ENCODE measurements around the gene HAX1. TPM values are rescaled to one million over a fixed set of nuclear protein-coding genes. Genes with fewer than 3 reads are reported as not detected.

Gene HAX1
- total RNA-seq, 1 experiment from 2014 or later, result 80.4 TPM

DNA sequence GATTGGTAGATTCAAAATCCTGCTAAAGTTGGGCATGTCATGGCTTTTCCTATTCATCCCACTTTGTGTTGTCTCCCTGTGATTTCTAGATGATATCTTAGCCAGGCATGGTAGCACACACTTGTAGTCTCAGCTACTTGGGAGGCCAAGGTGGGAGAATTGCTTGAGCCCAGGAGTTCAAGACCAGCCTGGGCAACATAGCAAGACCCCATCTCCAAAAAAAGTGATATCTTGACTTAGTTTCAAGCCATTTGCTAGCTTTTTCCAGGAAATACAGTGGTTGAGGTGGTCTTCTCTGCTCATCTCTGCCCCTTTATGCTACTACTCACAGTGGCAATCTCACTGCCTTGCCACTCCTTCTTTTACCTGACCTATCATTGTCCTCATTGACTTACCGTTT is 12.3 kb upstream of the HAX1 start:
- no peak overlapping the region for H3T11ph ChIP-seq (ENCODE audit: low read length)
- H3K79me1 ChIP-seq (ENCODE audit: insufficient read depth, low read depth, low read length, poor library complexity, severe bottlenecking), result no peaks in the 10 kb centered on the region
- no peak overlapping the region for H4K5ac ChIP-seq (ENCODE audit: insufficient read length, low read depth, low read length)
- H3K27me3 Mint-ChIP-seq (ENCODE audit: low read depth), result no peaks in the 10 kb centered on the region; the same call in 1 of the 2 replicates
- no peak overlapping the region for H3K18ac ChIP-seq (ENCODE audit: insufficient read length, low read depth, low read length)
- H3K14ac ChIP-seq (ENCODE audit: insufficient read depth, low read length), result no peak overlapping the region
- no peak overlapping the region for H2BK15ac ChIP-seq (ENCODE audit: low read depth, low read length)
- no peak overlapping the region for H3K23ac ChIP-seq (ENCODE audit: insufficient read length, low read depth, low read length)
- peaks cover 53 to 99% (median 92%) of the 10 kb centered on the region in 3 experiments for H3K36me3 Mint-ChIP-seq (ENCODE audit: insufficient read depth in 1 of 3, low read depth in 3 of 3)
- no CpG with 5 or more reads among the region's 1 CpG for WGBS (ENCODE audit: extremely low coverage, insufficient read length, low lambda C conversion rate)
- no peak overlapping the region for H3K4me3 Mint-ChIP-seq
- no peak overlapping the region for H2BK12ac ChIP-seq (ENCODE audit: insufficient read length, low read depth, low read length)
- no peak for TF ChIP-seq CTCF (conservative IDR thresholded peaks at IDR 0.05)
- H3K27me3 ChIP-seq (ENCODE audit: insufficient read depth, low read length), result no peaks in the 10 kb centered on the region
- H2BK120ac ChIP-seq (ENCODE audit: low read depth, low read length, poor library complexity, severe bottlenecking), result no peak overlapping the region
- H3K9me3 Mint-ChIP-seq, result no peaks in the 10 kb centered on the region
- H3K27ac ChIP-seq (ENCODE audit: insufficient read length, low read depth, low read length), result no peak overlapping the region
- H4K8ac ChIP-seq (replicated peaks; ENCODE audit: insufficient read length, low read depth, low read length), result no peak overlapping the region
- H3K4ac ChIP-seq (ENCODE audit: low read depth, low read length), result no peak overlapping the region
- no peak overlapping the region for H4K91ac ChIP-seq (ENCODE audit: insufficient read length, low read depth, low read length)
- no peak overlapping the region; a peak in 1 of 7 replicates for H3K27ac Mint-ChIP-seq
- no peaks in the 10 kb centered on the region for H3K9me3 ChIP-seq (ENCODE audit: control insufficient read depth, low read depth, low read length)
- H3K9ac ChIP-seq (ENCODE audit: extremely low read depth, insufficient read length, low read length), result no peak overlapping the region
- H2BK20ac ChIP-seq (ENCODE audit: low read depth, low read length, poor library complexity, severe bottlenecking), result no peak overlapping the region
- no peak overlapping the region for H3K4me2 ChIP-seq (ENCODE audit: insufficient read depth, insufficient read length, low read length)
- no peak overlapping the region for H3K56ac ChIP-seq (ENCODE audit: insufficient read length, low read depth, low read length)
- H3K4me1 ChIP-seq (ENCODE audit: insufficient read depth, low read length), result no peaks in the 10 kb centered on the region; the same call in 1 of the 2 replicates
- H2AFZ ChIP-seq (ENCODE audit: low read length), result no peak overlapping the region
- H2AK5ac ChIP-seq (ENCODE audit: insufficient read length, low read length), result no peak overlapping the region
- H3K79me2 ChIP-seq (ENCODE audit: insufficient read depth, low read length), result no peaks in the 10 kb centered on the region
- H4K20me1 ChIP-seq (ENCODE audit: control insufficient read depth, insufficient read depth, insufficient read length), result no peaks in the 10 kb centered on the region
- no peak overlapping the region for H2BK5ac ChIP-seq (ENCODE audit: insufficient read length, low read length)
- no peaks in the 10 kb centered on the region for H3K23me2 ChIP-seq (ENCODE audit: insufficient read length, low read depth, low read length, poor library complexity, severe bottlenecking)
- H3K4me1 Mint-ChIP-seq, result no peaks in the 10 kb centered on the region
- no peak for DNase-seq
